Glutamatergic neuron (in vitro differentiated cells): ENCODE measurements around the gene IL11RA. TPM values are rescaled to one million over a fixed set of nuclear protein-coding genes. Genes with fewer than 3 reads are reported as not detected.

Source experiments
- DNase-seq: peaks from one replicate; pipeline ENCODE4 v3.0.0; 2022
- H3K27ac Mint-ChIP-seq: one replicate; pipeline ENCODE4 v1.8.0; 2020; ENCODE audit warnings: mild to moderate bottlenecking, mixed read lengths, inconsistent platforms; ENCODE audit not compliant: unreplicated experiment
- H3K27me3 Mint-ChIP-seq: one replicate; pipeline ENCODE4 v1.8.0; 2020; ENCODE audit warnings: mild to moderate bottlenecking, moderate library complexity, mixed read lengths, inconsistent platforms; ENCODE audit not compliant: unreplicated experiment
- H3K36me3 Mint-ChIP-seq: one replicate; pipeline ENCODE4 v1.8.0; 2020; ENCODE audit warnings: mild to moderate bottlenecking, mixed read lengths, inconsistent platforms; ENCODE audit not compliant: unreplicated experiment
- H3K4me1 Mint-ChIP-seq: one replicate; pipeline ENCODE4 v1.8.0; 2020; ENCODE audit warnings: mild to moderate bottlenecking, low read depth, mixed read lengths, inconsistent platforms; ENCODE audit not compliant: unreplicated experiment
- H3K4me3 Mint-ChIP-seq: one replicate; pipeline ENCODE4 v1.8.0; 2020; ENCODE audit warnings: mild to moderate bottlenecking, mixed read lengths, inconsistent platforms; ENCODE audit not compliant: unreplicated experiment
- H3K9me3 Mint-ChIP-seq: one replicate; pipeline ENCODE4 v1.8.0; 2020; ENCODE audit warnings: mild to moderate bottlenecking, moderate library complexity, mixed read lengths, inconsistent platforms; ENCODE audit not compliant: unreplicated experiment
- total RNA-seq: library from RNA; stranded (reverse); fragmentation: NEBNext Ultra II Directional; extraction: Animal tissue kit (Norgen Biotek cat#: 25700); gene quantifications from one replicate; pipeline ENCODE4 v1.2.1, GENCODE V29; 2021; ENCODE audit not compliant: unreplicated experiment
- TF ChIP-seq, protein P1 (sequence below): fragments of 200-600 bp; sonication (generic); IDR thresholded peaks from one replicate; pipeline ENCODE4 v1.5.0; 2021; ENCODE audit not compliant: partially characterized antibody, unreplicated experiment

Gene IL11RA
- total RNA-seq, 1 donor from 2014 or later, result 28.8 TPM

DNA sequence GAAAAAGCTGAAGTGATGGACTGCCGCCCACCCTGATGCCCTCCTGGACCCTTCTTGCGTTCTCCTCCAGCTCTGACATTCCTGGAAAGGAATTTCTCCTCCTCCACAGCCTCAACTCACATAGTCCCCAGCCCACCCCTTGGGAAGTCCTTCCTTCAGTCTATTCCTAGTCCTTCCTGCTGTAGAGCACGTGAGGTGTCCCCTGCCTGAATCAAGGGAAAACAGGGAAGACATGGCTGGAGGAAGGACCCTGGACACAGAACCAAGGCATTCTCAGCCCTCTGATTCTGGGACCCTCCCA is 26.8 kb upstream of the IL11RA start:
- no peak for DNase-seq
- H3K4me3 Mint-ChIP-seq, result peak overlapping the region; percentile 28
- H3K9me3 Mint-ChIP-seq, result peaks cover 13% of the 10 kb centered on the region
- TF ChIP-seq, protein P1, sequence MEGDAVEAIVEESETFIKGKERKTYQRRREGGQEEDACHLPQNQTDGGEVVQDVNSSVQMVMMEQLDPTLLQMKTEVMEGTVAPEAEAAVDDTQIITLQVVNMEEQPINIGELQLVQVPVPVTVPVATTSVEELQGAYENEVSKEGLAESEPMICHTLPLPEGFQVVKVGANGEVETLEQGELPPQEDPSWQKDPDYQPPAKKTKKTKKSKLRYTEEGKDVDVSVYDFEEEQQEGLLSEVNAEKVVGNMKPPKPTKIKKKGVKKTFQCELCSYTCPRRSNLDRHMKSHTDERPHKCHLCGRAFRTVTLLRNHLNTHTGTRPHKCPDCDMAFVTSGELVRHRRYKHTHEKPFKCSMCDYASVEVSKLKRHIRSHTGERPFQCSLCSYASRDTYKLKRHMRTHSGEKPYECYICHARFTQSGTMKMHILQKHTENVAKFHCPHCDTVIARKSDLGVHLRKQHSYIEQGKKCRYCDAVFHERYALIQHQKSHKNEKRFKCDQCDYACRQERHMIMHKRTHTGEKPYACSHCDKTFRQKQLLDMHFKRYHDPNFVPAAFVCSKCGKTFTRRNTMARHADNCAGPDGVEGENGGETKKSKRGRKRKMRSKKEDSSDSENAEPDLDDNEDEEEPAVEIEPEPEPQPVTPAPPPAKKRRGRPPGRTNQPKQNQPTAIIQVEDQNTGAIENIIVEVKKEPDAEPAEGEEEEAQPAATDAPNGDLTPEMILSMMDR, result no peak
- H3K27me3 Mint-ChIP-seq, result peaks cover 39% of the 10 kb centered on the region
- H3K4me1 Mint-ChIP-seq, result peaks cover 8% of the 10 kb centered on the region
- no peak overlapping the region for H3K27ac Mint-ChIP-seq
- H3K36me3 Mint-ChIP-seq, result peaks cover 6% of the 10 kb centered on the region

- Mint-ChIP-seq H3K4me1 (peaks cover 6% of the 10 kb centered on the region), H3K27me3 (peaks cover 48% of the 10 kb centered on the region), H3K27ac (no peak overlapping the region), H3K9me3 (peaks cover 11% of the 10 kb centered on the region), H3K36me3 (peaks cover 6% of the 10 kb centered on the region), H3K4me3 (peak overlapping the region; percentile 95)
- TF ChIP-seq, protein P1, result no peak
- DNase-seq, result no peak
These were observed 24.0 kb upstream of the IL11RA start for GRCh38 chr9:34627716-34628655.

GRCh38 chr9:34628656-34629490 is 23.1 kb upstream of the IL11RA start, which contains the start of gene ARID3C:
Gene ARID3C, minus strand, starts transcription at chr9:34629066. Its CDS starts 1,052 bp downstream, at chr9:34628014.
- Mint-ChIP-seq H3K4me3 (peak within 1 kb of the TSS; percentile 95), H3K27ac (no peak within 1 kb of the TSS), H3K9me3 (peaks cover 11% of the 10 kb centered on the region), H3K27me3 (peaks cover 45% of the 10 kb centered on the region), H3K36me3 (peaks cover 6% of the 10 kb centered on the region), H3K4me1 (peaks cover 8% of the 10 kb centered on the region)
- DNase-seq, result peak; percentile 62
- TF ChIP-seq, protein P1, result no peak

- no peak for DNase-seq
- H3K36me3 Mint-ChIP-seq, result peaks cover 6% of the 10 kb centered on the region
- H3K27me3 Mint-ChIP-seq, result peaks cover 40% of the 10 kb centered on the region
- no peak overlapping the region for H3K27ac Mint-ChIP-seq
- TF ChIP-seq, protein P1, result no peak
- H3K9me3 Mint-ChIP-seq, result peaks cover 11% of the 10 kb centered on the region
- peak overlapping the region; percentile 83 for H3K4me3 Mint-ChIP-seq
- H3K4me1 Mint-ChIP-seq, result peaks cover 13% of the 10 kb centered on the region
These were observed 22.5 kb upstream of the IL11RA start for GRCh38 chr9:34629491-34629808.
